Thoracic aorta (tissue), 2 donors: ENCODE data around the gene ADGRG3. TPM values are rescaled to one million over a fixed set of nuclear protein-coding genes. Genes with fewer than 3 reads are reported as not detected.

Source experiments
- ATAC-seq: fragments of 150-250 bp; one replicate; pipeline ENCODE4 v1.8.0; 2017; ENCODE audit warnings: low read depth; ENCODE audit not compliant: insufficient number of reproducible peaks, low FRiP score
- DNase-seq: peaks from one replicate; pipeline ENCODE4 v3.0.0-alpha.2; 2020; ENCODE audit warnings: low spot score
- H3K27ac ChIP-seq, 2 donors: fragments of 200-600 bp; sonication (generic); 1 replicate in 1 of 2; 2 replicates in 1 of 2; pipeline ENCODE4 v1.5.1; 2016; ENCODE audit warnings: mild to moderate bottlenecking in 2 of 2, moderate library complexity in 2 of 2
- H3K27me3 ChIP-seq: fragments of 200-600 bp; sonication (generic); replicated peaks from 2 replicates; pipeline ENCODE4 v1.6.0; 2016; ENCODE audit warnings: mild to moderate bottlenecking; ENCODE audit not compliant: insufficient read depth
- H3K36me3 ChIP-seq: fragments of 200-600 bp; sonication (generic); one replicate; pipeline ENCODE4 v1.5.1; 2016
- H3K4me1 ChIP-seq, 2 donors: fragments of 200-600 bp; sonication (generic); 1 replicate in 1 of 2; 2 replicates in 1 of 2; pipeline versions ENCODE4 v1.5.1 to v1.6.0; 2016; ENCODE audit warnings: low read depth in 2 of 2, mild to moderate bottlenecking in 1 of 2; ENCODE audit not compliant: control insufficient read depth in 1 of 2
- H3K4me3 ChIP-seq: fragments of 200-600 bp; sonication (generic); 2 replicates; pipeline ENCODE4 v1.5.1; 2016; ENCODE audit warnings: mild to moderate bottlenecking
- H3K9me3 ChIP-seq: fragments of 200-600 bp; sonication (generic); 2 replicates; pipeline ENCODE4 v1.5.1; 2016
- CTCF ChIP-seq: fragments of 200-600 bp; sonication (generic); IDR thresholded peaks from one replicate; pipeline ENCODE4 v1.5.1; 2019; ENCODE audit warnings: antibody characterized with exemption
- total RNA-seq, 2 donors: library from RNA; depleted of rRNA; stranded (reverse); fragments of >200 nt; gene quantifications; one replicate each; pipeline versions ENCODE4 v1.1.0 to v1.2.3, GENCODE V29; 2016

ADGRG3 gene
- total RNA-seq = 1 to 10 TPM in 1 of 2 donors, under 1 TPM in 1; 0.41 to 5.1 TPM

- Histone ChIP-seq H3K4me1 (no peaks in the 10 kb centered on the region), H3K9me3 (no peaks in the 10 kb centered on the region), H3K36me3 (no peaks in the 10 kb centered on the region), H3K4me3 (no peak within 1 kb of the TSS), H3K27me3 (no peaks in the 10 kb centered on the region), H3K27ac (no peak within 1 kb of the TSS)
- ATAC-seq = no peak
- no peak for DNase-seq
- no peak for TF ChIP-seq CTCF
Measured at GRCh38 chr16:57668263-57668571, at the start of gene ADGRG3. TSS of gene ADGRG3 (plus strand) at chr16:57668306. CDS start at chr16:57668348, 42 bp downstream.

GRCh38 chr16:57619133-57619605 is 48.9 kb upstream of the ADGRG3 start:
- TF ChIP-seq CTCF = no peak
- H3K27me3 ChIP-seq = no peaks in the 10 kb centered on the region
- H3K4me3 ChIP-seq = no peak overlapping the region
- DNase-seq (no peak), ATAC-seq (no peak)
- H3K4me1 ChIP-seq = no peaks in the 10 kb centered on the region
- H3K36me3 ChIP-seq = no peaks in the 10 kb centered on the region
- H3K9me3 ChIP-seq = no peaks in the 10 kb centered on the region
- no peak overlapping the region for H3K27ac ChIP-seq

GRCh38 chr16:57619606-57620334 is 48.3 kb upstream of the ADGRG3 start:
- ATAC-seq (no peak), DNase-seq (no peak)
- no peak for TF ChIP-seq CTCF
- H3K9me3 ChIP-seq = no peaks in the 10 kb centered on the region
- H3K4me3 ChIP-seq = no peak overlapping the region
- H3K27me3 ChIP-seq = no peaks in the 10 kb centered on the region
- no peaks in the 10 kb centered on the region for H3K36me3 ChIP-seq
- no peaks in the 10 kb centered on the region for H3K4me1 ChIP-seq
- no peak overlapping the region for H3K27ac ChIP-seq

- Histone ChIP-seq H3K36me3 (no peaks in the 10 kb centered on the region), H3K4me1 (no peaks in the 10 kb centered on the region), H3K27ac (no peak overlapping the region), H3K4me3 (no peak overlapping the region), H3K9me3 (no peaks in the 10 kb centered on the region), H3K27me3 (no peaks in the 10 kb centered on the region)
- DNase-seq = no peak
- no peak for ATAC-seq
- no peak for TF ChIP-seq CTCF
Measured at GRCh38 chr16:57620335-57621231, 47.5 kb upstream of the ADGRG3 start.

GRCh38 chr16:57621521-57622271 is 46.4 kb upstream of the ADGRG3 start:
- DNase-seq (no peak), ATAC-seq (no peak)
- no peak overlapping the region for H3K27ac ChIP-seq
- no peaks in the 10 kb centered on the region for H3K36me3 ChIP-seq
- H3K27me3 ChIP-seq = no peaks in the 10 kb centered on the region
- TF ChIP-seq CTCF = no peak
- H3K4me1 ChIP-seq = no peaks in the 10 kb centered on the region
- no peak overlapping the region for H3K4me3 ChIP-seq
- no peaks in the 10 kb centered on the region for H3K9me3 ChIP-seq
